Glutamatergic neuron (in vitro differentiated cells): ENCODE data around the gene GUCY2C. TPM values are rescaled to one million over a fixed set of nuclear protein-coding genes. Genes with fewer than 3 reads are reported as not detected.

Experiments
- DNase-seq: peaks from one replicate; pipeline ENCODE4 v3.0.0; 2022
- H3K27ac Mint-ChIP-seq: one replicate; pipeline ENCODE4 v1.8.0; 2020; ENCODE audit warnings: mild to moderate bottlenecking, mixed read lengths, inconsistent platforms; ENCODE audit not compliant: unreplicated experiment
- H3K27me3 Mint-ChIP-seq: one replicate; pipeline ENCODE4 v1.8.0; 2020; ENCODE audit warnings: mild to moderate bottlenecking, moderate library complexity, mixed read lengths, inconsistent platforms; ENCODE audit not compliant: unreplicated experiment
- H3K36me3 Mint-ChIP-seq: one replicate; pipeline ENCODE4 v1.8.0; 2020; ENCODE audit warnings: mild to moderate bottlenecking, mixed read lengths, inconsistent platforms; ENCODE audit not compliant: unreplicated experiment
- H3K4me1 Mint-ChIP-seq: one replicate; pipeline ENCODE4 v1.8.0; 2020; ENCODE audit warnings: mild to moderate bottlenecking, low read depth, mixed read lengths, inconsistent platforms; ENCODE audit not compliant: unreplicated experiment
- H3K4me3 Mint-ChIP-seq: one replicate; pipeline ENCODE4 v1.8.0; 2020; ENCODE audit warnings: mild to moderate bottlenecking, mixed read lengths, inconsistent platforms; ENCODE audit not compliant: unreplicated experiment
- H3K9me3 Mint-ChIP-seq: one replicate; pipeline ENCODE4 v1.8.0; 2020; ENCODE audit warnings: mild to moderate bottlenecking, moderate library complexity, mixed read lengths, inconsistent platforms; ENCODE audit not compliant: unreplicated experiment
- CTCF ChIP-seq: fragments of 200-600 bp; sonication (generic); IDR thresholded peaks from one replicate; pipeline ENCODE4 v1.5.0; 2021; ENCODE audit not compliant: partially characterized antibody, unreplicated experiment
- total RNA-seq: library from RNA; stranded (reverse); fragmentation: NEBNext Ultra II Directional; extraction: Animal tissue kit (Norgen Biotek cat#: 25700); gene quantifications from one replicate; pipeline ENCODE4 v1.2.1, GENCODE V29; 2021; ENCODE audit not compliant: unreplicated experiment

Gene GUCY2C
- total RNA-seq, 1 donor from 2014 or later, result not detected

GRCh38 chr12:14694970-14695369 is 1.4 kb downstream of the GUCY2C start:
- Mint-ChIP-seq H3K27me3 (no peaks in the 10 kb centered on the region), H3K27ac (no peak overlapping the region), H3K4me3 (no peak overlapping the region), H3K9me3 (no peaks in the 10 kb centered on the region), H3K4me1 (no peaks in the 10 kb centered on the region), H3K36me3 (no peaks in the 10 kb centered on the region)
- DNase-seq, result no peak
- TF ChIP-seq CTCF, result no peak

GRCh38 chr12:14694145-14694714 is 2.2 kb downstream of the GUCY2C start:
- H3K36me3 Mint-ChIP-seq, result no peaks in the 10 kb centered on the region
- H3K4me1 Mint-ChIP-seq, result no peaks in the 10 kb centered on the region
- no peak overlapping the region for H3K4me3 Mint-ChIP-seq
- H3K9me3 Mint-ChIP-seq, result no peaks in the 10 kb centered on the region
- no peak for TF ChIP-seq CTCF
- H3K27me3 Mint-ChIP-seq, result no peaks in the 10 kb centered on the region
- DNase-seq, result no peak
- H3K27ac Mint-ChIP-seq, result no peak overlapping the region

GRCh38 chr12:14693116-14693515 is 3.3 kb downstream of the GUCY2C start:
- no peaks in the 10 kb centered on the region for H3K36me3 Mint-ChIP-seq
- H3K27me3 Mint-ChIP-seq, result no peaks in the 10 kb centered on the region
- H3K4me3 Mint-ChIP-seq, result no peak overlapping the region
- no peaks in the 10 kb centered on the region for H3K4me1 Mint-ChIP-seq
- TF ChIP-seq CTCF, result no peak
- no peaks in the 10 kb centered on the region for H3K9me3 Mint-ChIP-seq
- DNase-seq, result no peak
- H3K27ac Mint-ChIP-seq, result no peak overlapping the region

- no peak for TF ChIP-seq CTCF
- H3K27me3 Mint-ChIP-seq, result no peaks in the 10 kb centered on the region
- H3K27ac Mint-ChIP-seq, result no peak overlapping the region
- no peak for DNase-seq
- H3K4me1 Mint-ChIP-seq, result no peaks in the 10 kb centered on the region
- H3K36me3 Mint-ChIP-seq, result no peaks in the 10 kb centered on the region
- H3K4me3 Mint-ChIP-seq, result no peak overlapping the region
- no peaks in the 10 kb centered on the region for H3K9me3 Mint-ChIP-seq
Observed at GRCh38 chr12:14691560-14691959, 4.8 kb downstream of the GUCY2C start.

GRCh38 chr12:14689996-14690395 is 6.4 kb downstream of the GUCY2C start:
- Mint-ChIP-seq H3K4me1 (no peaks in the 10 kb centered on the region), H3K4me3 (no peak overlapping the region), H3K9me3 (no peaks in the 10 kb centered on the region)

More at GRCh38 chr12:14689996-14690395, 6.4 kb downstream of the GUCY2C start:
- no peak for DNase-seq
- TF ChIP-seq CTCF, result no peak
- Mint-ChIP-seq H3K27me3 (no peaks in the 10 kb centered on the region), H3K27ac (no peak overlapping the region), H3K36me3 (no peaks in the 10 kb centered on the region)
